IPS-18c (cell line): Measurements from ENCODE around the gene COL25A1.

Source experiments
- H3K4me3 ChIP-seq: 2 replicates; pipeline ENCODE4 v1.7.0; 2013; ENCODE audit warnings: low read depth, mild to moderate bottlenecking, low read length, moderate library complexity; ENCODE audit not compliant: insufficient read depth
- H3K9me3 ChIP-seq: one replicate; pipeline ENCODE4 v1.6.1; 2013; ENCODE audit warnings: mild to moderate bottlenecking, low read length, moderate library complexity; ENCODE audit not compliant: control insufficient read depth, insufficient read depth

The COL25A1 gene

DNA sequence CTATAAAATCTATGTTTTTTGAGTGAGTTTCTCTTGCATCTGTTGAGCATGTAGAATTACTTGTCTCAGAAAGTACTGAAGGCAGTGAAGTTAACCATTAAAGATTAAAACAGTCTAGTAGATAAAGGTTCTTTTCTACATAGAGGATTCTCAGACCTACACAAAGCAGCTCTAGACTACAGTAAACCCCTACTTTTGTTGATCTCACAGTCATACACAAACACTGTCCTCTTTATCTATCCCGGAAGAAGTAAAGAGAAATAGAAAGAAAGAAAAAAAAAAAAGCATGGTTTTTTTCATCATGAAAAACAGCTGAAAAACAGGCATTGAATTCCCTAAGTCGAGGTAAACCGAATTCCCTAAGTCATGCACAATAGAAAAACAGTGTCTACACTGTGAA lies 58.6 kb downstream of the COL25A1 start:
- no peaks in the 10 kb centered on the region for H3K9me3 ChIP-seq
- H3K4me3 ChIP-seq, result no peak overlapping the region

DNA sequence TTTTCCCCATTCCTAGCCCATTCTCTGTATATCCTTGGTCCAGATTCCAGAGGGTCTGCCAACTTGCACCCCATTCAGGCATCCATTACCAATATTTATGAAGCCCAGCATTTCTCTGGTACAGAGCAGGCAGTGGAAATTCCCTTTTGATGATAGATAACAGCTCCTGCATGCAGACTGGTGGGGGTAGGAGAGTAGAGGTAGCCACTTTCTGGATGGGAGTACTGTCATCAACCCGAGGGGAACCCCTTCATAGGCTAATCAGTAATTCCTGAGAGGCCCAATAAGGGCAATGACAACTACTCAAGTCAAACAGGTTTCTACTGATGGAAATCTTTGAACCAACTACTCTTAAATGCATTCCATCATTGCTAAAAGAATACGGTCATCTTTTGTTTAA lies 63.7 kb downstream of the COL25A1 start:
- no peaks in the 10 kb centered on the region for H3K9me3 ChIP-seq
- no peak overlapping the region for H3K4me3 ChIP-seq

DNA sequence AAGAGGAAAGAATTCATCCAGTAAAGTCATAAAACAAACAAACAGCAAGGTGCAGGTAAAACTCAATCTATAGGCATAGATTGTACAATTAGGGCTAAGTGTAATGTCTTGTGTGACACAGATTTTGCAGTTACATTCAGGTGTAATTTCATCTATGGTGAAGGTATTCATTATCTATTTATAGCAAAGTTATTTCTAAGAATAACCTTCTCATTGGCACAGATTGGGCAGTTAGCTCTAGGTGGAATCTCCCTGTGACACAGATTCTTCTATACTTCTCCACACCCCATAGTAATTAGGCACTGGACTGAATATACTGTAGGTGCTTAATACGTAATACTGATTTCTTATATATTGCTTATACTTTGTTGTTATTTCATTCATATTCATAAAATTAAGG lies 66.8 kb downstream of the COL25A1 start:
- no peaks in the 10 kb centered on the region for H3K9me3 ChIP-seq
- no peak overlapping the region for H3K4me3 ChIP-seq

DNA sequence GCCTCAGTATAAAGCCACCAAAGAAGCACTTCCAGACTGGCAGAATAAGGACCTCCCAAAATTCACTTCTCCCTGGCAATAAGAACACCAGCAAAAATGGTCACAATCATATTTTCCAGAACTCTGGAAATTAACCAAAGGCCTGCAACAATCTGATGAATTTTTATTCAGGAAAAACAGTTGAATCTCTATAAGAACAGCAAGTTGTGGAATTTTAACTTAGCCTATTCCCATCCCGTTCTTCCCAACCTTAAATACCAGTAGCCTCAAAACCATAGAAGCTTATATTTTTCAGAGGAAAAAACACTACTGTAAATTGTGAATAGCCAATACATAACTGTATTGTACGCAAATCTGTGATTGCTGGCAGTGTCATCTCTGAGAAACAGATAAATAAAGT lies 67.9 kb downstream of the COL25A1 start:
- H3K9me3 ChIP-seq, result no peaks in the 10 kb centered on the region

DNA sequence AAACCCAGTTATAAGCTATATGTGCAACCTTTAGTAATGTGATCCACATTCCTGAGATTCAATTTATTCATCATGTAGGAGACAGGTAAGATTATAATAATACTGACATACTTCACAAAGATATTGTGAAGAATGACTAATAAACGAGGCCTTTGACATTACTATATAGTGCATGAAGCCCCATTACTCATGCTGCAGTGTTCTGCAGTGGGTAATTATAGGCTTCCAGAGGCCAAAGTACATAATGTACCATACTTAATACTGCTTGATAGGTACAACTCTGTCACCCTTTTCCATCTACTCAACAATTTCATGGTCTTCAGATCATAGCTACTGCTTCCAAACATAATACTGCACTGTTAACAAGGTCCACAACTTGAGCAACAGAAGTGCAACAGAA lies 68.9 kb downstream of the COL25A1 start:
- Histone ChIP-seq H3K9me3 (no peaks in the 10 kb centered on the region), H3K4me3 (no peak overlapping the region)

More for the DNA sequence above, 67.9 kb downstream of the COL25A1 start:
- H3K4me3 ChIP-seq, result no peak overlapping the region

DNA sequence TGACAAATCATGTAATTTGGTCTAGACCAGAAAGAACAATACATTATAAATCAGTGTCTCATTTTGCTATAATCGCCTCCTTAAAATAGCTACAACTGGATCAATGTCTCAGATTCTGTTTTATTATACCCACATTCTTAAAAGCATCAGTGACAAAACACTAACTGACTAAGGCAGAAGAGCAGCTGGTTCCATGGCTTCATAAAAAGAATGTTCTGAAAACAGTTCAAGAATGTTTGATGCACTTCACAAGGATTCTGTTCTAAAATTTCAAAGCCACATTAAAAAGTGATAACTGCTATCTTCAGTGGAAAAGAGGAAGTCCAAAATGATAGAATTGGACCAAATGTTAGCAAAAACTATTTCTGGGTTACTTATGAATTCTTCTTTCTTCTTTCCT lies 69.8 kb downstream of the COL25A1 start:
- no peak overlapping the region for H3K4me3 ChIP-seq
- H3K9me3 ChIP-seq, result no peaks in the 10 kb centered on the region

DNA sequence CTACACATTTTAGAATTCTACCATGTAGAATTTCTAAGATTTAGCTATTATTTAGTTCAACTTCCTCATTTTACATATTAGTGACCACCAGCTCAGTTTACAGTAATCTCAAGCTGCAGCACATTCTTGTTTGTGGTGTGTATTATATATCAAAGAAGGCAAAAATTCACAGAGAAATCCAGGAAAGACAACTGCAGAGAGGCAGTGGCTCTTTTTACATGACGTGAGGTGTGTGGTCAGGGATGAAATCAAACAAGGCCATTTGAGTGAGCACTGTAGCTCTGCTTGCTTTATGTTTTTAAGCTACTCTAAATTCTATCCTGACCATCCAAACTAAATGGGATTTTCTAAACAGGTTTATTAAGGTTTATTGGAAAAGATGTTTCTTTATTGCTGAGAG lies 71.1 kb downstream of the COL25A1 start:
- H3K9me3 ChIP-seq, result no peaks in the 10 kb centered on the region
- no peak overlapping the region for H3K4me3 ChIP-seq

DNA sequence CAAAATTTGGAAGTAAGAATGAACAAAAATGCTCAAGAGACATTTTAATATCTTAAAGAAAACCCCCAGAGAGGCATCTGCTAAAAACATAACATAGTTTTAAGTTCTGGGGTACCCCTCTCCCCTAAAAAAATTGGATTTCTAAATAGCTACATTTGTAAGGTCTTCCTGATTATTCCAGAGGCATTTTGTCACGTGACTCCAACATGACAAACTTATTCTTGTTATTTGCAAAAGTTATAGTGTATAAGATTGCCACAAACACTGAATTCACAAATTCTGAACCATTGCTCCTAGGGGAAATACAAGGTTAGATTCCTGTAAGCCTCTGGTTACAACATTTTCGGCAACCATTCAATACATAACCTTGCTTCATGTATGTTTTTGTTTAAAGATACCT lies 73.4 kb downstream of the COL25A1 start:
- Histone ChIP-seq H3K9me3 (no peaks in the 10 kb centered on the region), H3K4me3 (no peak overlapping the region)

DNA sequence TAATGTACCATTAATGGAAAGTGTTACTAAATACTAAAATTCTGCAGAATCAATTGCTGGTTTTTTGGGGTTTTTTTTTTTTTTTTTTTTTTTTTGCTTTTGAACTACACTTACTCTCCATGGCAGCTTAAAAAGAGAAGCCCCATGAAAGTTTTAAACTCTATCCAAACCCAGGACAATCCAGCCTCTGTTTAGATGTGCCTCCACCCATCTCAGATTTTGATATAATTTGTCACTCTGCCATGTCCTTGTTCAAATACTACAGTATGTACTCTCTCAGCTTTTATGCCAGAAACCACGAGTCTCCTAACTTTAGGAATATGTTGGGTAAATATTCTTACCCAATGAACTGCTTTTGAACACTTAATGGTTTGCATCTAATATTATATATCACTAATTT lies 84.2 kb downstream of the COL25A1 start:
- Histone ChIP-seq H3K9me3 (no peaks in the 10 kb centered on the region), H3K4me3 (no peak overlapping the region)

DNA sequence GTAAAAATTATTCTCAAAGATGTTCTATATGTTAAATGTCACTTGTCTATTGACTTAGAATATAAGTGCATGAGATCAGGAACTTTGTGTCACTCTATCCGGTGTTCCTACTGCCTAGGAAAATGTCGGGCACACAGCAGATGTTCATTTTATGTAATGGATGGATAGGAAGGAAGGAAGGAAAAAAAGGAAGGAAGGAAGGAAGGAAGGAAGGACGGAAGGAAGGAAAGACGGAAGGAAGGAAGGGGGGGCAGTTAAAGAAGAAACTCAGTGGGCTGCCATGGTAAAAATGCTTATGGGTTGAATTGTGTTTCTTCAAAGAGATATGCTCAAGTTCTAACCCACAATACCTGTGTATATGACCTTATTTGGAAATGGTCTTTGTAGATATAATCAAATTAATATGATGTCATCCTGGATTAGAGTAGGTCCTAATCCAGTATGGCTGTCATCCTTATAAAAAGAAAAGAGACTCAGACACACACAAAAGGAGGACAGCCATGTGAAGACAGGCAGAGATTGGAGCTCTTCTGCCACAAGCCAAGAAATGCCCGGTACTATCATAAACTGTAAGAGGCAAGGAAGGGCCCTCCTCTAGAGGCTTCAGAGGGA lies 86.3 kb downstream of the COL25A1 start:
- no peaks in the 10 kb centered on the region for H3K9me3 ChIP-seq
- H3K4me3 ChIP-seq, result no peak overlapping the region

DNA sequence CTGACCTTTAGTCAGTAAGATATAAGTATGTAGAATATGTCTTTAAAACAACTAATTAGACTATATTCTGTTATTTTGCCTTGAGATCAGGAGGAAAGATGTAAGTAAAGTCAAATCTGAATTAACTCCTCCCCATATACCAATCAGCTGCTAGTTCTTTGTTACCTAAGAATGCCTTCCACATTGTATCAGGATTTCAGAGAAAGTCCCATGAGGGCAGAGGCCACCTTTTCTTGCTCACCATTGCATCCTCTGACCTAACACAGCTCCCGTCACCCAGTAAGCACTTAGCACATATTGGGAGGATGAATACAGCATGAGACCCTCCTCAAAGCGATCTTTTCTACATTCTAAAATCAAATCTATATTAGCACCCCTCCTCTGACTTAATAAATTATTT lies 87.0 kb downstream of the COL25A1 start:
- H3K4me3 ChIP-seq, result no peak overlapping the region
- no peaks in the 10 kb centered on the region for H3K9me3 ChIP-seq

DNA sequence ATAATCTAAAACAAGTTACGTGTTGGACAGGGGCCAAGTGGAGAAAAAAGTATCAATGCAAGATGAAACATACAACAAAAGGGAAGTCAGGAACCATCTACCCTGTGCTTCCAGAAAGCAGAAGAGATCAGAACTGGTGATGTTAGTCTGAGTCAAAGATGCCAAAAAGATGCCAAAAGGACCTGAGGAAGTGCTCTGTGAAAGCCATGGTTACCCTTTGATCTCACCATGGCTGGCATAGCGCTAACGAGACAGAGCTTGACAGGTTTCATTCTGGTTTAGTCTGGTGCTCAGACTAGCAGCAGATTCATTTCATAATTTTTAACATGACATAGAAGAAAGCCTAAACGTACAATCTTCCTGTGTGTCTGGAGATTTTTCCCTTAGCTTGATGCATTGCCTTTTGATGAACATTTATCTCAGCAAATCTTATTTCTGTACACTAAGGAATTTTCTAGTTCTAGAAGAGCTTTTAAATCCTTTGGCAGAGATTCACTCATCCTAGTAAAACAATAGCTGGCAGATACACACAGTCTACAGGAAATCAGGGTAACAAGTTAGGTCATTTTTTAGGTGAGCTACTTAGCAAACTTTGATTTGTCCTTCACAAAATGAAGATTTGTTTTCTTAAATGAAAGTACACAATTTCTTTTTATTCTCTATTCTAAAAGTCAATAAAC lies 87.7 kb downstream of the COL25A1 start:
- Histone ChIP-seq H3K4me3 (no peak overlapping the region), H3K9me3 (no peaks in the 10 kb centered on the region)

DNA sequence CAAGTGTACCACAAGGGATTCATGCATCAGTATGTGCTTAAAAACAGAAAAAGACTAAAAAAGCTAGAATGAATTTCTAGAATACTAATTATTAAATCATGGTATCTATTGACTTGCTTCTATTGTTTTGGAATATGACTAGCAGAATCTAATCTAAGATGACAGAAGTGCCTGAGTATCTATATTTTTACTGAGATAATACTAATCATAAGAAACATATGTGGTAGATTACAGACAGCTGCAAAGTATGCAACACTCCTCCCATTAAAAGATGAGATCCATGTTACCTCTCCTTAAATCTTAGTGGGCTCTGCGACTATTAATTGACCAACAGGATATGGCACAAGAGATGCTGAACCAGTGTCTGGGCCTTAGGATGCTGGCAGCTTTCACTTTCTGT lies 89.4 kb downstream of the COL25A1 start:
- H3K4me3 ChIP-seq, result no peak overlapping the region

DNA sequence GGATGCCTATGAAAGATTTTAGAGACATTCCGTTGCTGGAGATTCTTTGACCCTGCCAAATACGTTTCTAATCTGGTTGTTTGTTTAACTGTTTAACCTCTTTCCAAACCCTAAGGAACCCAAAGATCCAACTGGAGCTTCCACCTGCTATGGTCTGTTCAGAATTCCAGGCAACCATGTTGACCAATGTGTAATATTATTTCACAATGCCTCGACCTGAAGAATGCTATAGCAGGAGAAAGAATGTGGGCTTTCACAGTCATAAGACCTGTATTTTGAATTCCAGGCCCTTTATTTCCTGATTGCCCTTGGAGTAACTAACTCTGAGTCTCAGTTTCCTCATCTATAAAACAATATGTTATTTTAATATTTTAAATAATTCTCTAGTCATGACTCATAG lies 90.8 kb downstream of the COL25A1 start:
- Histone ChIP-seq H3K4me3 (no peak overlapping the region), H3K9me3 (no peaks in the 10 kb centered on the region)

More for the DNA sequence above, 89.4 kb downstream of the COL25A1 start:
- H3K9me3 ChIP-seq, result no peaks in the 10 kb centered on the region

DNA sequence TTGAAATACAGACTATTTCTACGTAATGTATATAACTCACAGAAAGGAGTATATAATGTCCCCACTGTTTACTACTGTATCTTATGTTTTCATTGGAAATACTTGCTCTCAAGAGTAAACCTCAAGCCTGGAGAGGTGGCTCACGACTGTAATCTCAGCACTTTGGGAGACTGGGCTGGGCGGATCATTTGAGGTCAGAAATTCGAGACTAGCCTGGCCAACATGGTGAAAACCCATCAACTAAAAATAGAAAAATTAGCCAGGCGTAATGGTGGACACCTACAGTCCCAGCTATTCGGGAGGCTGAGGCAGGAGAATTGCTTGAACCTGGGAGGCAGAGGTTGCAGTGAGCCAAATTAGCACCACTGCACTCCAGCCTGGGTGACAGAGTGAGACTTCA lies 92.8 kb downstream of the COL25A1 start:
- H3K9me3 ChIP-seq, result no peaks in the 10 kb centered on the region
- no peak overlapping the region for H3K4me3 ChIP-seq

DNA sequence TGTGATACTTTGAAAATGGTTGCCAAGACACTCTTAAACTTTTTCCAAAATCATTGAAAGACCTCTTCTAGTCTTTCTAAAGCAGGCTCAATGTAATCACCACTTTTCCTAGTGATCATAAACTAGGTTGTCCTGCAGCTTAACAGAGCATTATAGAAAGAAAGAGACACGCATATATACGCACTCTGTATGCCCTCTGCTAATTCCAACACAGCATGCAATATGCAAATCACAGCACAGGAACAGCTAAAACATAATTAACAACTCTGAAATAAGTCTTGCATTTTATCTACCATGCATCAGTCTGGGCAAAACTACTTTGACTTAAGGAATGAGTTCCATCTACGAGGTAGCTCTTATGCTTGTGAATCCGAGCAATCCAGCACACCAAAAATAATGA lies 94.6 kb downstream of the COL25A1 start:
- no peak overlapping the region for H3K4me3 ChIP-seq
- H3K9me3 ChIP-seq, result no peaks in the 10 kb centered on the region

DNA sequence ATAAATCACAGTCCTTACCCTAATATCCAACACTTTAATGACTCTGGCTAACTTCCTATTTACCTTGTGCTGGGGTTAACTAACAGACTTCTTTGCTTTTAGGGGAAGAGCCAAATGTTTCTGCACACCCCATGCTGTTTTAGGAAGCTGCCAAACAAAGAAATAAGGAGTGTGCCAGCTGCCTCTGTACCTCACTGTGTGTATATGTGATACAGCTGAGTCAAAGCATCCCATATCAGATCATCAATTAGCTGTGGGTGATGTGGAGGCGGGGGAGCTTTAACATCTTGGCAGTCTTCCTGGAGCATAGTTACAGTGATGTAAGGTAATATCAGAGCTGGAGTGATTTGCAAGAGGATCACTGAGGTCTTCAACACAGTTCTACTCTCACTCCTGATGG lies 95.4 kb downstream of the COL25A1 start:
- no peak overlapping the region for H3K4me3 ChIP-seq

DNA sequence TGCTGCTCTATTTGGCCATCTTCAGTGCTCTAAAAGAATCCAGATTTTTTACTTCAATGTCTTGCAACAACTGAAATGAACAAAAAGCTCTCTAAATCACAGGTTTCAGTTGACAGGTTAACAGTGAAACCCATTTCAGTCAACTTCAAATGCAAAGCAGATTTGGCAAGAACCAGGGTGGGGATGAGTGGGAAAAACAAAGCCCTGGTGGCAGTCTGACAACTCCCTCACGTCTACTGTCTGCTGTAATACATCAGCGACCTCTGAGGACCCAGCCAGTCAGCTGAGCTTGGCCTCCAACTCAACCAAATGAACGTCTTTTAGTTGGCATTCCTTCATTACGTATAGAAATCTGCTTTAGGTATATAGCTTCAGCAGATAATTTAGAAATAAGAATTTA lies 95.8 kb downstream of the COL25A1 start:
- H3K4me3 ChIP-seq, result no peak overlapping the region
- H3K9me3 ChIP-seq, result no peaks in the 10 kb centered on the region

More for the DNA sequence above, 95.4 kb downstream of the COL25A1 start:
- no peaks in the 10 kb centered on the region for H3K9me3 ChIP-seq

DNA sequence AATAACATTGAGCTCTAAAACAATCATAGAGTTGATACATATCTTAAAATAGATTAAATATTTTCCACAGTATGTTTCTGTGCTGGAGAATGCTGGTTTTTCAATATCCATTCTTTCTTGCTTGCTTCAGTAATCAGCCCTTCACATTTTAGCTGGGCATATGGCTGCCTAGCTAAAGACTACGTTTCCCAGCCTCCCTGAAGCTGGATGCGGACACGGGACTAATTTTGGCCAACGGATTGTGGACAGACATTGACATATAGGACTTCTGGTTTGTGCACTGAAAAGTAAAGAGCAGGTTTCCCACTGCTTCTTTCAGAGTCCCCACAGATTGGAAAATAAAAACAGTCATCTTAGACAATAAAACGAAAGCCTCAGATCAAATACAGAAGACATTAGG lies 97.3 kb downstream of the COL25A1 start:
- H3K4me3 ChIP-seq, result no peak overlapping the region
- no peaks in the 10 kb centered on the region for H3K9me3 ChIP-seq
